IMR-90 (cell line): Measurements from ENCODE around the gene PARP1. TPM values are rescaled to one million over a fixed set of nuclear protein-coding genes. Genes with fewer than 3 reads are reported as not detected.
"Not testable (repeated sequence)": the region's sequence is repeated elsewhere in the genome, so short reads cannot be mapped to it uniquely, and the experiment has no call there.

ENCODE experiments used
- ATAC-seq: fragments of 200-7000 bp; cut with Tn5 transposase; 2 replicates; pipeline ENCODE4 v1.9.1; 2020; ENCODE audit warnings: low read depth, mild to moderate bottlenecking, moderate library complexity
- BruUV-seq: library from RNA; stranded (reverse); fragments of 400-500 nt; replicated peaks from 2 replicates; lab custom pipeline; 2021; lab: Mats Ljungman, UMichigan
- CTCF ChIA-PET: fragments of 300-600 bp; formaldehyde crosslinking; extraction: SDS; loops from one replicate; lab custom pipeline; 2021; ENCODE audit warnings: antibody characterized with exemption; lab: Yijun Ruan, JAX
- POLR2A ChIA-PET: fragments of 300-600 bp; sonication (Branson Sonifier 250); formaldehyde crosslinking; loops from one replicate; lab custom pipeline; 2022; ENCODE audit warnings: antibody characterized with exemption; ENCODE audit not compliant: unreplicated experiment; lab: Charles Lee
- DNase-seq: peaks from one replicate; pipeline ENCODE4 v3.0.0; 2013
- H2AFZ ChIP-seq: replicated peaks from 2 replicates; pipeline ENCODE3; 2013; ENCODE audit warnings: low read length, mild to moderate bottlenecking; ENCODE audit not compliant: poor library complexity
- H2AK5ac ChIP-seq: 2 replicates; pipeline ENCODE4 v1.6.1; 2013; ENCODE audit warnings: low read depth, low read length, inconsistent platforms
- H2AK9ac ChIP-seq: replicated peaks from 2 replicates; pipeline ENCODE3; 2013; ENCODE audit warnings: mild to moderate bottlenecking, low read depth, low read length, moderate library complexity; ENCODE audit not compliant: poor library complexity
- H2BK120ac ChIP-seq: 2 replicates; pipeline ENCODE4 v1.6.1; 2013; ENCODE audit warnings: low read depth, low read length, inconsistent platforms
- H2BK15ac ChIP-seq: 3 replicates; pipeline ENCODE4 v1.6.1; 2013; ENCODE audit warnings: low read depth, low read length, inconsistent platforms
- H2BK20ac ChIP-seq: 2 replicates; pipeline ENCODE4 v1.6.1; 2013; ENCODE audit warnings: low read depth, mild to moderate bottlenecking, inconsistent platforms, low read length, moderate library complexity
- H2BK5ac ChIP-seq: 2 replicates; pipeline ENCODE4 v1.6.1; 2013; ENCODE audit warnings: mild to moderate bottlenecking, low read depth, low read length, inconsistent platforms; ENCODE audit not compliant: poor library complexity, severe bottlenecking
- H3K14ac ChIP-seq: replicated peaks from 2 replicates; pipeline ENCODE4 v1.6.1; 2013; ENCODE audit warnings: low read depth, low read length, inconsistent platforms
- H3K18ac ChIP-seq: 2 replicates; pipeline ENCODE4 v1.6.1; 2013; ENCODE audit warnings: low read depth, low read length, control low read depth
- H3K23ac ChIP-seq: 2 replicates; pipeline ENCODE4 v1.6.1; 2013; ENCODE audit warnings: low read depth, low read length, inconsistent platforms
- H3K27ac ChIP-seq: 2 replicates; pipeline ENCODE4 v1.5.1; 2013; ENCODE audit warnings: mild to moderate bottlenecking, control low read depth, low read length; ENCODE audit not compliant: insufficient read depth
- H3K27me3 ChIP-seq: 2 replicates; pipeline ENCODE4 v1.6.1; 2013; ENCODE audit warnings: low read length; ENCODE audit not compliant: control insufficient read depth, insufficient read depth
- H3K36me3 ChIP-seq: 2 replicates; pipeline ENCODE4 v1.6.1; 2013; ENCODE audit warnings: low read length, mixed read lengths; ENCODE audit not compliant: control insufficient read depth, insufficient read depth
- H3K4ac ChIP-seq: 2 replicates; pipeline ENCODE4 v1.6.1; 2013; ENCODE audit warnings: low read depth, low read length, inconsistent platforms
- H3K4me1 ChIP-seq: 2 replicates; pipeline ENCODE4 v1.6.1; 2013; ENCODE audit warnings: low read length, mixed read lengths; ENCODE audit not compliant: control insufficient read depth, insufficient read depth
- H3K4me2 ChIP-seq: 2 replicates; pipeline ENCODE4 v1.6.1; 2013; ENCODE audit warnings: low read depth, mild to moderate bottlenecking, control low read depth, low read length, moderate library complexity
- H3K4me3 ChIP-seq: 2 replicates; pipeline ENCODE4 v1.5.1; 2013; ENCODE audit warnings: low read depth, mild to moderate bottlenecking, control low read depth, low read length, moderate library complexity; ENCODE audit not compliant: insufficient read depth
- H3K56ac ChIP-seq: 2 replicates; pipeline ENCODE4 v1.6.1; 2013; ENCODE audit warnings: low read length, inconsistent platforms; ENCODE audit not compliant: insufficient read depth; ENCODE audit errors: extremely low read depth
- H3K79me1 ChIP-seq, 2 experiments: 2 replicates each; pipeline ENCODE4 v1.6.1; 2013; ENCODE audit warnings: low read length in 2 of 2, inconsistent platforms in 1 of 2, low read depth in 1 of 2
- H3K9ac ChIP-seq: 2 replicates; pipeline ENCODE4 v1.6.1; 2013; ENCODE audit warnings: low read depth, low read length, control low read depth
- H3K9me1 ChIP-seq: 2 replicates; pipeline ENCODE4 v1.6.1; 2013; ENCODE audit warnings: low read length, inconsistent platforms; ENCODE audit not compliant: insufficient read depth
- H3K9me3 ChIP-seq: 2 replicates; pipeline ENCODE4 v1.6.1; 2013; ENCODE audit warnings: low read length; ENCODE audit not compliant: control insufficient read depth, insufficient read depth
- H4K20me1 ChIP-seq: 2 replicates; pipeline ENCODE4 v1.6.1; 2013; ENCODE audit warnings: low read length, inconsistent platforms; ENCODE audit not compliant: insufficient read depth
- H4K5ac ChIP-seq: 2 replicates; pipeline ENCODE4 v1.6.1; 2013; ENCODE audit warnings: mild to moderate bottlenecking, low read depth, low read length, control low read depth
- H4K8ac ChIP-seq, 2 experiments: 2 replicates each; pipeline ENCODE4 v1.6.1; 2013; ENCODE audit warnings: low read depth in 2 of 2, low read length in 2 of 2, control low read depth in 1 of 2, inconsistent platforms in 1 of 2
- H4K91ac ChIP-seq: 2 replicates; pipeline ENCODE4 v1.6.1; 2013; ENCODE audit warnings: low read depth, low read length, inconsistent platforms; ENCODE audit not compliant: insufficient read depth
- CHD1 ChIP-seq: IDR thresholded peaks from 2 replicates; pipeline ENCODE4 v1.6.1; 2012; ENCODE audit warnings: low read depth, low read length, improper control_type of control experiment
- ELK1 ChIP-seq: fragments of 150-350 bp; IDR thresholded peaks from 2 replicates; pipeline ENCODE4 v1.6.1; 2016; ENCODE audit warnings: low read depth, mild to moderate bottlenecking, low read length, moderate library complexity, borderline replicate concordance
- MAFK ChIP-seq: IDR thresholded peaks from 2 replicates; pipeline ENCODE4 v1.6.1; 2012; ENCODE audit warnings: low read depth, low read length, improper control_type of control experiment
- NFE2L2 ChIP-seq: fragments of 150-350 bp; IDR thresholded peaks from 2 replicates; pipeline ENCODE4 v1.6.1; 2016; ENCODE audit warnings: low read depth, mild to moderate bottlenecking, low read length
- RAD21 ChIP-seq: IDR thresholded peaks from 2 replicates; pipeline ENCODE4 v1.6.1; 2012; ENCODE audit warnings: low read length, improper control_type of control experiment
- RCOR1 ChIP-seq: IDR thresholded peaks from 2 replicates; pipeline ENCODE4 v1.6.1; 2012; ENCODE audit warnings: mild to moderate bottlenecking, low read length, improper control_type of control experiment; ENCODE audit not compliant: insufficient replicate concordance
- SMC3 ChIP-seq: fragments of 150-350 bp; IDR thresholded peaks from 2 replicates; pipeline ENCODE4 v1.6.1; 2016; ENCODE audit warnings: low read depth, mild to moderate bottlenecking, antibody characterized with exemption, low read length, moderate library complexity
- USF2 ChIP-seq: fragments of 150-350 bp; IDR thresholded peaks from 2 replicates; pipeline ENCODE4 v1.6.1; 2017; ENCODE audit warnings: mild to moderate bottlenecking, antibody characterized with exemption, low read length, low read depth
- WGBS, 2 experiments: methylation state at CpG; one replicate each; pipeline versions ENCODE4 v1.1.5 to v1.1.7; 2013; ENCODE audit warnings: missing lambda C conversion rate in 2 of 2; ENCODE audit not compliant: insufficient read length in 1 of 2; ENCODE audit errors: extremely low coverage in 2 of 2; 5-methylcytosine and 5-hydroxymethylcytosine counted together
- dilution Hi-C: fragments of 300-500 bp; cut with HindIII; formaldehyde crosslinking; loops from one replicate; pipeline ENCODE4 v1.14.3; 2018; ENCODE audit warnings: low sequenced_read_pairs; ENCODE audit not compliant: unreplicated experiment
- in situ Hi-C: fragments of 300-500 bp; cut with MboI; formaldehyde crosslinking; loops from 3 replicates; pipeline ENCODE4 v1.14.3; 2019; ENCODE audit warnings: low sequenced_read_pairs, inconsistent platforms, mixed read lengths
- intact Hi-C: fragments of 100-400 bp; cut with micrococcal nuclease; formaldehyde crosslinking; loops from 2 replicates; pipeline ENCODE4 v1.10.0; 2022
- polyA plus RNA-seq, 3 experiments: library from polyadenylated mRNA; depleted of rRNA; stranded (reverse); fragments of >200 nt; gene quantifications; 2 replicates each; pipeline ENCODE4 v1.2.3, GENCODE V29; 2012; ENCODE audit warnings: low replicate concordance in 1 of 3
- total RNA-seq: library from RNA; depleted of rRNA; stranded (reverse); fragments of >200 nt; gene quantifications from 2 replicates; pipeline ENCODE4 v1.2.3, GENCODE V29; 2012

PARP1 gene
- total and polyA plus RNA-seq, 2 of the 4 experiments (the other 2 are of a cell fraction): 86.5 to 105 TPM

- H2BK20ac ChIP-seq: no peak overlapping the region
- H4K8ac ChIP-seq: no peak overlapping the region
- no peak overlapping the region for H3K23ac ChIP-seq
- WGBS, 2 experiments: 84% methylated on average over 3 of the region's 3 CpGs; no CpG with 5 or more reads in 1 of the 2 experiments
- no peak overlapping the region for H2AK9ac ChIP-seq
- intact Hi-C loops: no loop called here
- H3K4ac ChIP-seq: no peak overlapping the region
- ATAC-seq: no peak
- H3K14ac ChIP-seq: no peak overlapping the region
- ChIA-PET POLR2A (no interaction called here), CTCF (no interaction called here)
- H4K20me1 ChIP-seq: no peaks in the 10 kb centered on the region
- no peak overlapping the region for H3K18ac ChIP-seq
- H2BK120ac ChIP-seq: no peak overlapping the region
- TF ChIP-seq CHD1 (no peak), NFE2L2 (no peak), ELK1 (no peak), RCOR1 (no peak), SMC3 (no peak), USF2 (no peak), RAD21 (no peak), MAFK (no peak)
- in situ Hi-C loops: no loop called here
- peaks cover 20% of the 10 kb centered on the region for H3K27me3 ChIP-seq
- H3K4me1 ChIP-seq: no peaks in the 10 kb centered on the region; the same call in 1 of the 2 replicates
- H3K27ac ChIP-seq: no peak overlapping the region
- no peak for DNase-seq
- H4K5ac ChIP-seq: no peak overlapping the region
- no peak overlapping the region for H2AFZ ChIP-seq
- no peaks in the 10 kb centered on the region for H3K36me3 ChIP-seq
- dilution Hi-C loops: no loop called here
- no peak overlapping the region for H2BK5ac ChIP-seq
- H3K79me1 ChIP-seq: no peaks in the 10 kb centered on the region
- H3K4me3 ChIP-seq: no peak overlapping the region
- H2BK15ac ChIP-seq: no peak overlapping the region
- no peaks in the 10 kb centered on the region for H3K9me3 ChIP-seq
- no peak overlapping the region for H4K91ac ChIP-seq
- H3K9ac ChIP-seq: no peak overlapping the region
- H3K4me2 ChIP-seq: no peak overlapping the region
- H3K9me1 ChIP-seq: no peaks in the 10 kb centered on the region
- no peak overlapping the region for H2AK5ac ChIP-seq
- no TSS peak for BruUV-seq
- H3K56ac ChIP-seq: no peak overlapping the region
Measured at GRCh38 chr1:226427131-226427530, 19.2 kb upstream of the PARP1 start.

- H2BK120ac ChIP-seq, H2AK9ac ChIP-seq, ATAC-seq, H4K91ac ChIP-seq, H4K5ac ChIP-seq, H2BK5ac ChIP-seq, H2AK5ac ChIP-seq, H2BK20ac ChIP-seq, H4K8ac ChIP-seq, H3K27ac ChIP-seq, H3K18ac ChIP-seq, POLR2A ChIA-PET, H3K56ac ChIP-seq, H3K23ac ChIP-seq, H3K9me1 ChIP-seq, dilution Hi-C loops, H3K9ac ChIP-seq, H3K9me3 ChIP-seq, H3K4ac ChIP-seq, H4K20me1 ChIP-seq, DNase-seq, H3K4me1 ChIP-seq, CTCF ChIA-PET, H3K79me1 ChIP-seq, H3K14ac ChIP-seq, H2BK15ac ChIP-seq, H2AFZ ChIP-seq, H3K4me2 ChIP-seq, intact Hi-C loops, BruUV-seq, H3K4me3 ChIP-seq, H3K36me3 ChIP-seq, in situ Hi-C loops: not testable (repeated sequence)
- WGBS, 2 experiments: 80% methylated on average over 3 of the region's 23 CpGs; no CpG with 5 or more reads in 1 of the 2 experiments
- H3K27me3 ChIP-seq: peaks cover 20% of the 10 kb centered on the region
Measured at GRCh38 chr1:226426395-226426794, 18.5 kb upstream of the PARP1 start.
